Vagina (tissue), 2 donors: ENCODE measurements around the gene ATP2B2. TPM values are rescaled to one million over a fixed set of nuclear protein-coding genes. Genes with fewer than 3 reads are reported as not detected.

Source experiments
- DNase-seq, 2 donors: peaks; one replicate each; pipeline ENCODE4 v3.0.0-alpha.2; 2017; ENCODE audit errors: extremely low spot score in 2 of 2
- H3K27ac ChIP-seq: fragments of 200-600 bp; sonication (generic); one replicate; pipeline ENCODE4 v1.5.1; 2019
- H3K27me3 ChIP-seq: fragments of 200-600 bp; sonication (generic); one replicate; pipeline ENCODE4 v1.5.1; 2019
- H3K36me3 ChIP-seq, 2 donors: fragments of 200-600 bp; sonication (generic); one replicate each; pipeline ENCODE4 v1.5.1; 2017 to 2019
- H3K4me1 ChIP-seq: fragments of 200-600 bp; sonication (generic); one replicate; pipeline ENCODE4 v1.5.1; 2019
- H3K4me3 ChIP-seq, 2 donors: fragments of 200-600 bp; sonication (generic); 1 replicate in 1 of 2; 2 replicates in 1 of 2; pipeline ENCODE4 v1.5.1; 2016 to 2019
- H3K9me3 ChIP-seq: fragments of 200-600 bp; sonication (generic); one replicate; pipeline ENCODE4 v1.5.1; 2019
- CTCF ChIP-seq, 3 experiments: fragments of 450-650 bp in 2 of 3; fragments of 200-600 bp in 1 of 3; sonication (generic) in 1 of 3; IDR thresholded peaks; one replicate each; pipeline ENCODE4 v1.5.1; 2017 to 2019; ENCODE audit warnings: antibody characterized with exemption in 3 of 3, mild to moderate bottlenecking in 2 of 3, moderate library complexity in 2 of 3
- POLR2A ChIP-seq, 2 donors: fragments of 450-650 bp; IDR thresholded peaks; one replicate each; pipeline ENCODE4 v1.6.1; 2017; ENCODE audit warnings: antibody characterized with exemption in 2 of 2, mild to moderate bottlenecking in 2 of 2, moderate library complexity in 2 of 2
- POLR2AphosphoS5 ChIP-seq, 2 donors: sonication (generic); formaldehyde crosslinking; IDR thresholded peaks; one replicate each; pipeline ENCODE4 v1.9.0; 2017; ENCODE audit warnings: antibody characterized with exemption in 2 of 2, mild to moderate bottlenecking in 2 of 2, low read depth in 1 of 2; ENCODE audit not compliant: insufficient read depth in 1 of 2
- intact Hi-C: fragments of 100-400 bp; cut with DNase I; formaldehyde crosslinking; loops from one replicate; pipeline ENCODE4 v1.15.1; 2023
- total RNA-seq: library from RNA; depleted of rRNA; stranded (reverse); fragments of >200 nt; gene quantifications from one replicate; pipeline ENCODE4 v1.2.3, GENCODE V29; 2016

The ATP2B2 gene
- total RNA-seq, 1 donor from 2014 or later, result 0.25 TPM

GRCh38 chr3:10340476-10340875 lies 164.9 kb downstream of the ATP2B2 start:
- no peak for DNase-seq
- Histone ChIP-seq H3K4me1 (no peaks in the 10 kb centered on the region), H3K4me3 (no peak overlapping the region), H3K27ac (no peak overlapping the region), H3K36me3 (no peaks in the 10 kb centered on the region), H3K9me3 (no peaks in the 10 kb centered on the region), H3K27me3 (no peaks in the 10 kb centered on the region)
- TF ChIP-seq POLR2AphosphoS5 (IDR thresholded peaks at IDR 0.05; ENCODE audit: insufficient read depth in 1 of 2, low read depth in 1 of 2) (no peak), CTCF (IDR thresholded peaks at IDR 0.05) (no peak), POLR2A (IDR thresholded peaks at IDR 0.05) (no peak)
- intact Hi-C loops, result no loop called here

- Histone ChIP-seq H3K27me3 (no peaks in the 10 kb centered on the region), H3K36me3 (no peaks in the 10 kb centered on the region), H3K9me3 (no peaks in the 10 kb centered on the region), H3K4me1 (no peaks in the 10 kb centered on the region), H3K27ac (no peak overlapping the region), H3K4me3 (no peak overlapping the region)
- no peak for DNase-seq
- TF ChIP-seq POLR2AphosphoS5 (IDR thresholded peaks at IDR 0.05; ENCODE audit: insufficient read depth in 1 of 2, low read depth in 1 of 2) (no peak), POLR2A (IDR thresholded peaks at IDR 0.05) (no peak), CTCF (IDR thresholded peaks at IDR 0.05) (no peak)
- intact Hi-C loops, result no loop called here
These were observed 165.3 kb downstream of the ATP2B2 start for GRCh38 chr3:10340046-10340445.

GRCh38 chr3:10339376-10339955 lies 165.9 kb downstream of the ATP2B2 start:
- TF ChIP-seq POLR2A (IDR thresholded peaks at IDR 0.05), result no peak
- no peak for TF ChIP-seq POLR2AphosphoS5 (IDR thresholded peaks at IDR 0.05; ENCODE audit: insufficient read depth in 1 of 2, low read depth in 1 of 2)
- no peak for TF ChIP-seq CTCF (IDR thresholded peaks at IDR 0.05)
- H3K9me3 ChIP-seq, result no peaks in the 10 kb centered on the region
- no peaks in the 10 kb centered on the region for H3K36me3 ChIP-seq
- no peaks in the 10 kb centered on the region for H3K4me1 ChIP-seq
- intact Hi-C loops, result no loop called here
- H3K27me3 ChIP-seq, result no peaks in the 10 kb centered on the region
- no peak overlapping the region for H3K4me3 ChIP-seq
- no peak overlapping the region for H3K27ac ChIP-seq
- no peak for DNase-seq

- DNase-seq, result no peak
- Histone ChIP-seq H3K4me3 (no peak overlapping the region), H3K9me3 (no peaks in the 10 kb centered on the region), H3K27ac (no peak overlapping the region), H3K36me3 (no peaks in the 10 kb centered on the region), H3K4me1 (no peaks in the 10 kb centered on the region), H3K27me3 (no peaks in the 10 kb centered on the region)
- intact Hi-C loops, result no loop called here
- TF ChIP-seq POLR2A (IDR thresholded peaks at IDR 0.05) (no peak), POLR2AphosphoS5 (IDR thresholded peaks at IDR 0.05; ENCODE audit: insufficient read depth in 1 of 2, low read depth in 1 of 2) (no peak), CTCF (IDR thresholded peaks at IDR 0.05) (no peak)
These were observed 166.6 kb downstream of the ATP2B2 start for GRCh38 chr3:10338591-10339353.

GRCh38 chr3:10338164-10338470 lies 167.3 kb downstream of the ATP2B2 start:
- intact Hi-C loops, result no loop called here
- H3K27ac ChIP-seq, result no peak overlapping the region
- TF ChIP-seq POLR2A (IDR thresholded peaks at IDR 0.05) (no peak), CTCF (IDR thresholded peaks at IDR 0.05) (no peak), POLR2AphosphoS5 (IDR thresholded peaks at IDR 0.05; ENCODE audit: insufficient read depth in 1 of 2, low read depth in 1 of 2) (no peak)
- no peaks in the 10 kb centered on the region for H3K36me3 ChIP-seq
- H3K4me3 ChIP-seq, result no peak overlapping the region
- H3K9me3 ChIP-seq, result no peaks in the 10 kb centered on the region
- no peaks in the 10 kb centered on the region for H3K27me3 ChIP-seq
- DNase-seq, result no peak
- H3K4me1 ChIP-seq, result no peaks in the 10 kb centered on the region
